Left lobe of liver (tissue), 2 donors: ENCODE results near the gene TTBK2. TPM values are rescaled to one million over a fixed set of nuclear protein-coding genes. Genes with fewer than 3 reads are reported as not detected.
"Not testable (repeated sequence)": the region's sequence is repeated elsewhere in the genome, so short reads cannot be mapped to it uniquely, and the experiment has no call there.

Experiments used
- ATAC-seq: fragments of 200-7000 bp; cut with Tn5 transposase; one replicate; pipeline ENCODE4 v1.9.1; 2020; ENCODE audit warnings: mild to moderate bottlenecking, moderate library complexity
- DNase-seq: peaks from one replicate; pipeline ENCODE4 v3.0.0-alpha.2; 2020; ENCODE audit warnings: low spot score
- total RNA-seq: library from RNA; stranded (reverse); gene quantifications from one replicate; pipeline ENCODE4 v1.2.1, GENCODE V29; 2021
- donor health status: DM: no; HTN: no; CAD: no; lungs with moderate emphysema.
- donor health status: DM: no; HTN: yes; CAD: no.

Gene TTBK2
- 6.6 TPM for total RNA-seq

GRCh38 chr15:42920519-42921341 lies at the start of gene TTBK2:
Gene TTBK2 (minus strand): TSS chr15:42920778. CDS start chr15:42878617, 42,161 bp downstream.
- ATAC-seq, result peak; percentile 97
- DNase-seq, result peak; percentile 99

GRCh38 chr15:42964476-42964875 lies 43.9 kb upstream of the TTBK2 start:
- no peak for ATAC-seq
- DNase-seq, result no peak

GRCh38 chr15:42955518-42955917 lies 34.9 kb upstream of the TTBK2 start:
- DNase-seq (no peak), ATAC-seq (no peak)

- DNase-seq, result no peak
- no peak for ATAC-seq
Observed at GRCh38 chr15:42954291-42954690, 33.7 kb upstream of the TTBK2 start.

GRCh38 chr15:42948898-42949297 lies 28.3 kb upstream of the TTBK2 start:
- ATAC-seq, DNase-seq: not testable (repeated sequence)

GRCh38 chr15:42940527-42940926 lies 19.9 kb upstream of the TTBK2 start:
- DNase-seq (no peak), ATAC-seq (no peak)

GRCh38 chr15:42939841-42940240 lies 19.3 kb upstream of the TTBK2 start:
- no peak for DNase-seq
- no peak for ATAC-seq

- DNase-seq, result no peak
- ATAC-seq, result no peak
Observed at GRCh38 chr15:42937143-42937542, 16.6 kb upstream of the TTBK2 start.

GRCh38 chr15:42933886-42934667 lies 13.5 kb upstream of the TTBK2 start:
- DNase-seq (no peak), ATAC-seq (no peak)

GRCh38 chr15:42932833-42933515 lies 12.4 kb upstream of the TTBK2 start:
- DNase-seq, result no peak

GRCh38 chr15:42931702-42932486 lies 11.3 kb upstream of the TTBK2 start:
- no peak for ATAC-seq

More at GRCh38 chr15:42932833-42933515, 12.4 kb upstream of the TTBK2 start:
- ATAC-seq, result no peak

GRCh38 chr15:42929306-42929848 lies 8.8 kb upstream of the TTBK2 start:
- DNase-seq, result no peak
- no peak for ATAC-seq

More at GRCh38 chr15:42931702-42932486, 11.3 kb upstream of the TTBK2 start:
- no peak for DNase-seq

- peak; percentile 51 for DNase-seq
- ATAC-seq, result peak; percentile 12
Observed at GRCh38 chr15:42921342-42921731, 759 bp upstream of the TTBK2 start.

- ATAC-seq (peak; percentile 18), DNase-seq (no peak)
Observed at GRCh38 chr15:42919799-42920518, 619 bp downstream of the TTBK2 start.

- ATAC-seq (no peak), DNase-seq (no peak)
Observed at GRCh38 chr15:42919308-42919707, 1.3 kb downstream of the TTBK2 start.

GRCh38 chr15:42918047-42918446 lies 2.5 kb downstream of the TTBK2 start:
- DNase-seq (no peak), ATAC-seq (no peak)

- DNase-seq (no peak), ATAC-seq (no peak)
Observed at GRCh38 chr15:42915654-42916315, 4.8 kb downstream of the TTBK2 start.

- DNase-seq (no peak), ATAC-seq (no peak)
Observed at GRCh38 chr15:42914728-42915497, 5.7 kb downstream of the TTBK2 start.
